Jurkat, Clone E6-1 (cell line): ENCODE results near the gene TAC3.
"Not testable (repeated sequence)": the region's sequence is repeated elsewhere in the genome, so short reads cannot be mapped to it uniquely, and the experiment has no call there.

Experiments
- DNase-seq: peaks from one replicate; pipeline ENCODE4 v3.0.0-alpha.2; 2011; ENCODE audit warnings: low read depth, low spot score
- H3K4me3 ChIP-seq: 2 replicates; pipeline ENCODE4 v1.5.1; 2011; ENCODE audit warnings: mild to moderate bottlenecking, low read length, control low read depth, moderate library complexity

The TAC3 gene

DNA sequence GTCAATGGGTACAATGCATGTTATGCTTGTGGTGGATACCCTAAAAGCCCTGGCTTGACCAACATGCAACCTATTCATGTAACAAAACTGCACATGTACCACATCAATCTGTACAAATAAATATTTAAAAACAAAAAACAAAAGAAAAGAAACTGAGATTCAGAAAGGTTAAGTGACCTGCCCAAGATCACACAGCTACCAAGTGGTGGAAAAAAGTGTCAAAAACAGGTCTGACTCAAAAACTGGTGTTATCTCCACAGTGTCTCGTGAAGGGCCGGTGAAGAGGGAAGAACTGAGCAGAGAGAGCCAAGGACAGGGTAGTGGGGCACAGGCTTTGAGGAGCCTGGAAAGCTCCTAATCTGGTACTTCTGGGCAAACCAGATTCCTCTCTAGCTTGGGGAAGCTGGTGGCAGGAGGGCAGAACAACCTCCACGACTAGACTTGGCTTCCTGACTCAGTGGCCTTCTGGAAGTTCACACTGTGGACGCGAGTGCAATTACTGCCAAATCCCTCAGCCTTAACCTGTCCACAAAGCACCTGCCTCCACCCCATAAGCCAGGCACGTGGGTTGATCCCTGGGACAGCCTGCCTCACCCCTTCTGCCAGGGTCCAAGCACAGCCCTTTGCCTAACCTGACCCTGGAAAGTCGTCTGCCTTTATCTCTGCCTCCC lies 25.5 kb downstream of the TAC3 start:
- DNase-seq: no peak

DNA sequence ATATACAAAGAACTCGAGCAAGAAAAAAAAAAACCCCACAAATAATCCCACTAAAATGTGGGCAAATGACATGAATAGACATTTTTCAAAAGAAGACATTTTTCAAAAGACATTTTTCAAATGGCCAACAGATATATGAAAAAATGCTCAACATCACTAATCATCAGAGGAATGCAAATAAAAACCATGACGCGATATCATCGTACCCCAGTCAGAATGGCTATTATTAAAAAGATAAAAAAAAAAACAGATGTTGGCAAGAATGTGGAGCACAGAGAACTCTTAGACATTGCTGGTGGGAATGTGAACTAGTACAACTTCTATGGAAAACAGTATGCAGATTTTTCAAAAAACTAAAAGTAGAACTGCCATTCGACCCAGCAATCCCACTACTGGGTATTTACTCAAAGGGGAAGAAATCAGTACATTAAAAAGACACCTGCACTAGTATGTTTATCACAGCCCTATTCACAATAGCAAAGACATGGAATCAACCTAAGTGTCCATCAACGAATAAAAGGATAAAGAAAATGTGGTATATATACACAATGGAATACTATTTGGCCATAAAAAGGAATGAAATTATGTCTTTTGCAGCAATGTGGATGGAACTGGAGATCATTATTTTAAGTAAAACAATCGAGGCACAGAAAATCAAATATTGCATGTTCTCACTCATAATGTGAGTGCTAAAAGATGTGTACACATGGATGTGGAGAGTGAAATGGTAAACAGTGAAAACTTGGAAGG lies 26.3 kb downstream of the TAC3 start:
- H3K4me3 ChIP-seq: no peak overlapping the region
- DNase-seq: no peak

More for the DNA sequence above, 25.5 kb downstream of the TAC3 start:
- no peak overlapping the region for H3K4me3 ChIP-seq

DNA sequence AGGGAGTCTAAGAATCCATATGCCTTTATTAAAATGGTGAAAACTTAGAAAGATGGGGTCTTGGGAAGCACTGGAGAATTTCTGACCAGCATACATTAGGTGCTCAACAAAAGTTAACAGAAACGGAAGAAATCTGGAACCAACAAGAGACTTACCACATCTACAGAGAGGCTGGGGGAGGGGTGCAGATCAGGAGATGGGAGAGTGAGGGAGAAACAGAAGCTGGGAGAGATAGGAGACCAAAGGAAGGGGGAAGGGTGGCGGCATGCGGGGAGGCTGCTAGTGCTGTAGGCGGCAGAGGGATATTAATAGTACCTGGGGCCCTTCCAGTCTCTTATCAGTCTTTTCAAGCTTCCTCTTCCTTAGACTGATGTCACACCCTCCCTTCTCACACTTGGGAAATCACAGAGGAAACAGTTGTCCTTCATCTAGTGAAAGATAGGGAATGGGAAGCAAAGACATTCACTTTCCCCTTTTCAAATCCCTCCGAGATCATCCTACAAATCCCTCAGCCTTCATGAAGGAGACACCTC lies 28.1 kb downstream of the TAC3 start:
- H3K4me3 ChIP-seq: no peak overlapping the region
- DNase-seq: no peak

DNA sequence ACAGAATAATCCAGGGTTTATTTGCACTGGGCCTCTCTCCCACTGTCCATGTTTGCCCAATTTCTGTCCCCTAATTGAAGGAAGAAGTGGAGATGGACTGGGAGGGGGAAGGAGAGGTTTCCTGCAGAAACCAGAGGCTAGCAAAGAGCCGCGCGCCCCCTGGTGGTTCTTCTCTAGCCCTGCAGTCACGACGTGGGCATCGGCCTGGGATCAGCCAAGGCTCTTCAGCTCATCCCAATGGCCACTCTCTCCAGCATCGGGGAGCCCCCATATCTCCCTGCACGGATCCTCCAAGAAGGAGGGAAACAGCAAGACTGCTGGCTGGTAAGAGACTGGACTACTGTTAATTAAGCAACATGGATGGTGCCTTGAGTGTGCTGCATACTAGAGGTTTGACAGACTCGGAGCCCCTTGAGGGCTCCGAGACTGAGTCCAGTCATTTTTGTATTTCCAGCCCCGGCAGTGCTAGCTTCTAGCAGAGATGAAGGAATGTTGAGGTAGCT lies 28.7 kb downstream of the TAC3 start:
- peak; percentile 50 for DNase-seq
- H3K4me3 ChIP-seq: no peak overlapping the region

DNA sequence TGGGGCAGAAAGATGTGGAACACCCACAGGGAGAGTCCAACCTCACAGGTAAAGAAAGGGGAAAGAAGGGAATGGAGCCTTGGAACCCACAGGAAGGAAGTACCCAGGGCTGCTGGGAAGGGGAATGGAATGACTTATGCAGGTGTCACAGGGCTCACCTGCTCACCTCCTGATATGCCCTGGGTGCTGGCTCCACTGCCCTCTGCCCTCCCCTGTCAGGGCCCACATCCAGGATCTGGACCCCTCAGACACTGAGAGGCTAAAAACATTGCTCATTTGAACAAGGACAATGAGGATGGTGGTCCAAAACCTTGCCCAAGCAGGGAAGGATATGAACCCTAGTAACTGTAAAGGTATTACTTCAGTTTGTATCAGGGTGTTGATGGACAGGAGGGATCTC lies 29.3 kb downstream of the TAC3 start:
- no peak for DNase-seq
- H3K4me3 ChIP-seq: no peak overlapping the region

DNA sequence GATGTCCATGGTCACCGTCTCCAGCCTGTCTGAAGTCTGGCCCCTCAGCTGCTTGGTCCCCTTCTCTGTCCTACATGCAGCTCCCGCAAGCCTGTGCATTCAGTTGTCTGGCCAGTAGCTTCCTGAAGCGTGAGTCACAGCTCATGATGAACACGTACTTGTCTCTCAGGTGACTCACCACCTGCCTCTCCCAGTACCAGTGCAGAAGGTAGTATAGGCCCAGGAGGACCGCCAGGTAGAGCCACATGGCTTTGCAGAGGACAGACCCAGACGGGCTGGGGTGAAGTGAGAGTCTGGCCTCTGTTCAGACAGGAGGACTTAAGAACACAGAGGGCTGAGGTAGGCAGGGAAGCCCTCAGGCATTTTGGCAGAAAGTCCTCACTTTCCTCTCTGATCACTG lies 30.6 kb downstream of the TAC3 start:
- DNase-seq, H3K4me3 ChIP-seq: not testable (repeated sequence)

DNA sequence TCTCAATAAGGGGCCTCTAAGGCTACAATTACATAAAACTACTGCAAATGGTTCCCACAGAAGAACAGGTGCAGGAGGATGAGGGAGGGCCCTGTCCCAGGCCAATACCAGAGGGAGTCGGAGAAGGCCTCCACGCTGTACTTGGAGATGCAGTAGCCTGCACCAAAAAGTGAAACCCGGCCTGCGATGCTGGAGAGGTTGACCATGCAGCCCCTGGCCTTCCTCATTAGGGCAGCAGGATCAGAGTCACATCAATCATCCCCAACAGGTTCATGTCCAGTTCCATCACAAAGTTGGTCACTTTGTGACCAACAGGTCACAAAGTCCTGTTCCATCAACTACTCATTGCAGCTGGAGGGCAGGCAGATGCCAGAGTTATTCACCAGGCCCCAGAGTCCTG lies 32.9 kb downstream of the TAC3 start:
- DNase-seq: no peak
- no peak overlapping the region for H3K4me3 ChIP-seq

DNA sequence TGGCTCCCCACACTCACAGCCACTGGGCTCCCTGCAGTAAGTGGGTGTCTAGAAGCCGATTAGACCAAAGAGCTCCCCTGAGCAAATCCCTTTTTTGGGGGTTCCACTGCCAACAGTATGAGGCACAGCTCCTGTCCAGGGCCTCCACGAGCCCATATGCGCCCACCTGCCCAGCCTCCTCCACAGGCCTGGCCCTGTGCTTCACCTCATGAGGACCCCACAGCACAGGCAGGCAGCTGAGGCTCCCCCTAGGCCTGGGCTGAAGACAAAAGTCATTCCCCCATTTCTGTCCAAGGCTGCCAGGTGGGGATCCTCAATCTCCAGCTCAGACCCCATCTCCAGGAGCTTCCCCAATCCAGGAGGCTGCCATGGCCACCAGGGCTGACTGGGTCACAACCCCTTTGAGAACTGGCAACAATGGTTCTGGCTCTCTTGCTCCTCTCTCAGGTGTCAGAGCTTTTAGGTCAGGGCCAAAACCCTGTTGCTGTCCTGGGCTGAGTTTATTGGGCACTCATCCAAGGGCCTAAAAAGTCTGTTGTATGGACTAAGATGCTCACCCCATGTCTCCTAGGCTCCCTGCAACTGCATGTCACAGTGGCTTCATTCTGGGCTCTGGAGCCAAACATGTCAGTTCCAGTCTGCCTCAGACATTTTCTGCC lies 33.6 kb downstream of the TAC3 start:
- not testable (repeated sequence) for DNase-seq, H3K4me3 ChIP-seq

DNA sequence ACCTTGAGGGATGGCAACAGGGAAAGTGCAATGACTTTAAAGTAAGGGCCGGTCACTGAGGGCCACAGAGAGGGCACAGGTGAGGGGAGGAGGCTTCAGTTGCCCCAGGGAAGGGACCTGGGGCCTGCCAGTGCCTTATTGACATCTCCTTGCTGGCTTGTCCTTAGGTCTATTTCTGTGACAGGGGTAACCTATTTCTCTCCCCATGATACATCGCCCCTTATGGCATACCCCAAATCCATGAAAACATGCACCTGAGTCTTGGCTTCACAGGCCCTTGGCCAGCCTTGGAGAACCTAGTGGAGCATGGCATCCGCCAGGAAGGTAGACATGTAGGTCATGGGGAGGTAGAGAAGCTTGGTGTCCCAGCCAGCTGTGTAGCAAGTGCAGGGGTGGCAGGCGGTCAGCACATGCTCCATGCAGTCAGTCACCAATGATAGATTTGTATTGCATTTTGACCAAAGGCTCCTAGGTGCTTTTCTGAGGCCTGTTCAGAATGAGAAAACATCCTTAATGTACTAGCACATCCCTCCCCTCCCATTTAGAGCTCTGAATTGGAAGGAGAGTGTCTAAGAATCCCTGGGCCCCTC lies 35.3 kb downstream of the TAC3 start:
- no peak for DNase-seq
- no peak overlapping the region for H3K4me3 ChIP-seq

DNA sequence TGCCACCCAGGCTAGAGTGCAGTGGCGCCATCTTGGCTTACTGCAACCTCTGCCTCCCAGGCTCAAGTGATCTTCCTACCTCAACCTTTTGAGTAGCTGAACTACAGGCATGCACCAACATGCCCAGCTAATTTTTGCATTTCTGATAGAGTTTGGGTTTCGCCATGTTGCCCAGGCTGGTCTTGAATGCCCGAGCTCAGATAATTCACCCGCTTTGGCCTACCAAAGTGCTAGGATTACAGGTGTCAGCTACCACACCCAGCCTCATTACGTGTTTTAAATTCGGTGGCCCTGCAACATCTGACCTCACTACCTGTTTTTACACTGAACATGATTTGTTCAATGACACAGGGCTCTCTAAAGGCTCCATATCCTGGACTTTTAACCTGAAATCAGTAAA lies 36.1 kb downstream of the TAC3 start:
- DNase-seq: no peak
- H3K4me3 ChIP-seq: no peak overlapping the region

DNA sequence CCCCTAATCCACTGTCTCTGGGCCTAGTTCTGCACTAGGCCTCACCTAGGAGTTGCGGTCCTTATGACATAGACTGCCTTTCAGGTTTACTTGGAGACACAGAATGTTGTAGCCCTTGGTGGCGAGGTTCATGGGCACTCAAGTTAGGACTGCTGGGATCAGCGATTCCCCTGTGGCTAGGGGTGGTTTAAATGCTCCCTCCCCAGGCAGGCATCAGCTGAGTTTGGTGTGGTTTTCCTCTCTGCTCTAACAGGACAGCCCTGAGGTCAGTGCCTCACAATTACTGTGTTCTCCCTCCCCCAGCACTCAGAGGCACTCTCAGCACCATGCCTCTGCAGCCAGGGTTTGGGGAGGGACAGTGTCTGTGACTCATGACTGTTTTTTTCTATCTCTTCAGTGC lies 36.7 kb downstream of the TAC3 start:
- H3K4me3 ChIP-seq: no peak overlapping the region
- no peak for DNase-seq

DNA sequence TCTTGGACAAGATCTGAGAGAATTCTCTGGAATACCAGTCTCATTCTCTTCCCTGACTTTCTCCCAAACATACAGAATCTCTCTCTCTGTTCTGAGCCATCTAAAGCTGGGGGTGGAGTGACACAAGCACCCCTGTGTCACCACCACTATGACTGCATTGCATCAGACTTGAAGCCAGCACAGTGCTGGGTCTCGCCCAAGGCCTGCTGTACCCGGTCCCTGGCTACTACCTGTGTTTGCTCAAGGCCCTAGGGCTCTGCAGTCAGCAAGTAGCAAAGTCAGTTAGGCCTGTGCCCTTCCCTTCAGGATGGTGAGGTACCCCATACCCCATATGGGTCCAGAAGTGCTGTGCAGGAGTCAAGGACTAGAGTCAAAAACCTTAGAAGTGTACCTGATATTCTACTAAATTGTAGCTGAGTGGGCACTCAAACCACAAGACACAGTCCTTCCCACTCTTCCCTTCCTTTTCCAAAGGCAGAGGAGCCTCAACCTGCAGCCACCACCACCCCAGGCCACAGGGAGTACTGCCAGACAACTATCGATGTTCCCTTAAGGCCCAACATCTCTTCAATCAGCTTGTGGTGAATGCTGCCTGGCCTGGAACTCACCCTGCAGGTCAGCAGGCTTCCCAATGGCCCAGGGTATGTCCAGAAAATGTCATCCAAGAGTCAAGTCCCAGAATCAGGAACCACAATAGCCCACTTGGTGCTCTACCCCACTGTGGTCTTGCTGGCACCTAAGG lies 37.8 kb downstream of the TAC3 start:
- no peak overlapping the region for H3K4me3 ChIP-seq
- no peak for DNase-seq

DNA sequence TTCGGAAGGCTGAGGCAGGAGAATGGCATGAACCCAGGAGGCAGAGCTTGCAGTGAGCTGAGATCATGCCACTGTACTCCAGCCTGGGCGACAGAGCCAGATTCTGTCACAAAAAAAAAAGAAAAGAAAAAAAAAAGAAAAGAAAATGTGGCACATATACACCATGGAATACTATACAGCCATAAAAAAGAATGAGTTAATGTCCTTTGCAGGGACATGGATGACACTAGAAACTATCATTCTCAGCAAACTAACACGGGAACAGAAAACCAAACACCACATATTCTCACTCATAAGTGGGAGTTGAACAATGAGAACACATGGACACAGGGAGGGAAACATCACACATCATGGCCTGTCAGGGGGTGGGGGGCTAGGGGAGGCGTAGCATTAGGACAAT lies 39.0 kb downstream of the TAC3 start:
- DNase-seq, H3K4me3 ChIP-seq: not testable (repeated sequence)

DNA sequence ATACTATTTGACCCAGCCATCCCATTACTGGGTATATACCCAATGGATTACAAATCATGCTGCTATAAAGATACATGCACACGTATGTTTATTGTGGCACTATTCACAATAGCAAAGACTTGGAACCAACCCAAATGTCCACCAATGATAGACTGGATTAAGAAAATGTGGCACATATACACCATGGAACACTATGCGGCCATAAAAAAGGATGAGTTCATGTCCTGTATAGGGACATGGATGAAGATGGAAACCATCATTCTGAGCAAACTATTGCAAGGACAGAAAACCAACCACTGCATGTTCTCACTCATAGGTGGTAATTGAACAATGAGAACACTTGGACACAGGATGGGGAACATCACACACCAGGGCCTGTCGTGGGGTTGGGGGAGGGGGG lies 42.1 kb downstream of the TAC3 start:
- H3K4me3 ChIP-seq, DNase-seq: not testable (repeated sequence)

DNA sequence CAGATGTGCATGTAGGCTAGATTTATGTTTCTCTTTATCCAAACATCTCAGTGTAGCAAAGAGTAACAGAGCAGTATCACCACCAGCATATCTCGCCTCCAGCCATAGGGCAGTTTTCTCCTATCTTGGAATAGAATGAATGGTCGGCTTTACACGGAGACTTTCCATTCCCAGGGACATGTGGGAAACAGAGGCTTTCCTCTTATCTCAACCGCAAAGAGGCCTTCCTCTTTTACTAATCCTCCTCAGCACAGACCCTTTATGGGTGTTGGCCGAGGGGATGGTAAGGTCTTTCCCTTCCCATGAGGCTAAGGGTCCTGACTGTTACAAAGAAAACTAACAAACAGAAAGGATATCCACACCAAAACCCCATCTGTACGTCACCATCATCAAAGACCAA lies 47.4 kb downstream of the TAC3 start:
- not testable (repeated sequence) for H3K4me3 ChIP-seq, DNase-seq

DNA sequence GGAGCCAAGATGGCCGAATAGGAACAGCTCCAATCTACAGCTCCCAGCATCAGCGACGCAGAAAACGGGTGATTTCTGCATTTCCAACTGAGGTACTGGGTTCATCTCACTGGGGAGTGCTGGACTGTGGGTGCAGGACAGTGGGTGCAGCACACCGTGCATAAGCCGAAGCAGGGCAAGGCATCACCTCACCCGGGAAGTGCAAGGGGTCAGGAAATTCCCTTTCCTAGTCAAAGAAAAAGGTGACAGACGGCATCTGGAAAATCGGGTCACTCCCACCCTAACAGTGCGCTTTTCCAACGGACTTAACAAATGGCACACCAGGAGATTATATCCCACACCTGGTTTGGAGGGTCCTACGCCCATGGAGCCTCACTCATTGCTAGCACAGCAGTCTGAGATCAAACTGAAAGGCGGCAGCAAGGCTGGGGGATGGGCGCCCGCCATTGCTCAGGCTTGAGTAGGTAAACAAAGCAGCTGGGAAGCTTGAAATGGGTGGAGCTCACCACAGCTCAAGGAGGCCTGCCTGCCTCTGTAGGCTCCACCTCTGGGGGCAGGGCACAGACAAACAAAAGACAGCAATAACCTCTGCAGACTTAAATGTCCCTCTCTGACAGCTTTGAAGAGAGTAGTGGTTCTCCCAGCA lies 50.2 kb downstream of the TAC3 start:
- not testable (repeated sequence) for H3K4me3 ChIP-seq
- DNase-seq: peak; percentile 54

DNA sequence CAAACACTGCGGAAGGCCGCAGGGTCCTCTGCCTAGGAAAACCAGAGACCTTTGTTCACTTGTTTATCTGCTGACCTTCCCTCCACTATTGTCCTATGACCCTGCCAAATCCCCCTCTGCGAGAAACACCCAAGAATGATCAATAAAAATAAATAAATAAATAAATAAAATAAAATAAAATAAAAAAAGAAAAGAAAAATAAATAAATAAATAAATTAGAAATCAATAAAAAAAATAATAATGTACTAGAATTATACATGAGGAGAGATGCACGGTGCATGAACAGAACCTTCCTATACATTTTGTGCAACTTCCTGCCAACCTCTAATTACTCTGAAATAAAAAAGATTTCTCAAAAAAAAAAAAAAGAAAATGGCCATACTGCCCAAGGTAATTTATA lies 51.2 kb downstream of the TAC3 start:
- not testable (repeated sequence) for DNase-seq, H3K4me3 ChIP-seq

DNA sequence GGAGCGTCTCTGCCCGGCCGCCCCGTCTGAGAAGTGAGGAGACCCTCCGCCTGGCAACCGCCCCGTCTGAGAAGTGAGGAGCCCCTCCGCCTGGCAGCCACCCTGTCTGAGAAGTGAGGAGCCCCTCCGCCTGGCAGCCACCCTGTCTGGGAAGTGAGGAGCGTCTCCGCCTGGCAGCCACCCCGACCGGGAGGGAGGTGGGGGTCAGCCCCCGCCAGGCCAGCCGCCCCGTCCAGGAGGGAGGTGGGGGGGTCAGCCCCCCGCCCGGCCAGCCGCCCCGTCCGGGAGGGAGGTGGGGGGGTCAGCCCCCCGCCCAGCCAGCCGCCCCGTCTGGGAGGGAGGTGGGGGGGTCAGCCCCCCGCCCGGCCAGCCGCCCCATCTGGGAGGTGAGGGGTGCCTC lies 52.8 kb downstream of the TAC3 start:
- DNase-seq, H3K4me3 ChIP-seq: not testable (repeated sequence)
